HG03558 (cell line): ENCODE data around the gene NHEJ1.

ENCODE experiments used
- ATAC-seq: cut with Tn5 transposase; IDR thresholded peaks from one replicate; pipeline ENCODE4 v1.9.1; 2021; ENCODE audit warnings: moderate number of reproducible peaks; ENCODE audit not compliant: unreplicated experiment; ENCODE audit errors: extremely low read depth

The NHEJ1 gene

GRCh38 chr2:219094171-219094570 lies 66.4 kb downstream of the NHEJ1 start:
- no peak for ATAC-seq

GRCh38 chr2:219090436-219091299 lies 69.9 kb downstream of the NHEJ1 start:
- ATAC-seq = no peak

- no peak for ATAC-seq
These were observed 71.3 kb downstream of the NHEJ1 start for GRCh38 chr2:219089330-219089729.

- ATAC-seq = no peak
These were observed 72.8 kb downstream of the NHEJ1 start for GRCh38 chr2:219087848-219088247.

DNA sequence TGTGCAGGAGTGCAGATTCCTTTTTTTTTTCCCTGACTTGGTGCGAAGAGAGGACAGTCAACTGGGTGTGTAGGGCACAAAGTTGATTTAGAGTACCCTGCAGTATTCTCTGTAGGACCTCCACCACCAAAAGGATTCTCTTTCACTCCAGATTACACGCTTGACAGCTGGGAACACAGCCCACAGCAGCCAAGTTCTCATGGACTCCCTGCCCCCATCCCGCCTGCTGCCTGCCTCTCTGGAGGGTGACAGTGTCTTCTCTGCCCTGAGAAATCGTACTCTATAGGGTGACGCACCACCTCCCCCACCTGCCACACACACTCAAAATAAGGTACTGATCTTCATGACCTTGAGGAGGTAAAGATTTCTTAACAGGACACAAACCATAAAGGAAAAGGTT lies 73.3 kb downstream of the NHEJ1 start:
- no peak for ATAC-seq

GRCh38 chr2:219086196-219086595 lies 74.4 kb downstream of the NHEJ1 start:
- no peak for ATAC-seq

- ATAC-seq = no peak
These were observed 75.8 kb downstream of the NHEJ1 start for GRCh38 chr2:219084791-219085190.

DNA sequence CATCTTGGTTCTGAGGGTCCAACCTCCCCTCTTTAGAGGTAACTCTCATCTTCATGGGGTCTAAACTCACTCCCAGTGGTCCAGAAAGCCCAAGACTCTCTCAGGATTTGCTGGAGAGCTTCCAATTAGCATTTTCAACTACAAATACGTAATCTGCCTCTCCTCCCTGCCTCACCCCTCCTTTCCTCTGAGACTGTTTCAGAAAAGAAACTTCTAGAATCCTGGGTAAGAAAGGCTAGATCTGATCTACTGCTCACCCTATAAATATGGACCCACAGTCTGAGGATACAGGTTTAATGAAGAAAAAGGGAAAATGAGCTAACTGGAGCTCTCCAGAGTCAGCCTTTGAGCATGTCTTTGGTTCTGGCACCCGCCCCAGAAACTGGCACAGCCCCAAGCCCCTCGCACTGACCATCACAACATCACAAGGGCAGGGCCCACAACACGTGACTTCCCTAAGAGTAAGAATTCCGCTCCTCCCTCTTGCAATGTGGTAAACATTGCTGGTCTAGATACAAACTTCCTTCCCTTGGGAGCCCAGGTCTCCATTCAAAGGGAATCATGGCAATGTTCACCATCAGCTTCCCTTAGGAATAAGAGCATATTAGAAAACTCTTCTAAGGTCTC lies 78.2 kb downstream of the NHEJ1 start:
- ATAC-seq = no peak

DNA sequence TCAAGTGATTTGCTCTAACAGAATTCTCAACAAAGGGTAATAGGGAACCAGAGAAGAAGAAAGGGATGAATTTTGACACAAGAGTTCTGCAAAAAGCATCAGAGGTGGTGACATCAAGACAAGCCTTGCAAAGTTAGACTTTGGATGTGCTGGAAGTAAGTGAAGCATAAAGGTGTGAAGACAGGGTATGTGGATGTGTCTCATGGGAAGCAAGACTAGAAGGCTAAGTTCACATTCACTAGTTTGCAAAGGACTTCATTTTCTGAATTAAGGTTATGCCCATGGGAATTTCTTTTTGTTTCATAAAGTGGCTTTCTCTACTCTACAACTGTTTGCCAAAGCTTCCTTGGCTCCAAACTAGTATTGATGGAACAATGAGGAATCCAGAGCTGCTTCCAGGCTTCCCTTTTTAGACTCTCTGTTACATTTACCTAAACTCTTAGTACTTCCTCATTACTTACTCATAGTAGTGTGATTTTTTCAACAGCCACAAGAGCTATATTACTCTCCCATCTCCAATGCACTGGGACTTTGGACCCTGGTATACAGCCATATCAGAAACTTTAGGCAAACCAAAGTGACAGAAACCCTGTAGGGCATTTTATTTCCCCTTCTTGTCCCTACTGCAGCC lies 78.8 kb downstream of the NHEJ1 start:
- ATAC-seq = no peak

DNA sequence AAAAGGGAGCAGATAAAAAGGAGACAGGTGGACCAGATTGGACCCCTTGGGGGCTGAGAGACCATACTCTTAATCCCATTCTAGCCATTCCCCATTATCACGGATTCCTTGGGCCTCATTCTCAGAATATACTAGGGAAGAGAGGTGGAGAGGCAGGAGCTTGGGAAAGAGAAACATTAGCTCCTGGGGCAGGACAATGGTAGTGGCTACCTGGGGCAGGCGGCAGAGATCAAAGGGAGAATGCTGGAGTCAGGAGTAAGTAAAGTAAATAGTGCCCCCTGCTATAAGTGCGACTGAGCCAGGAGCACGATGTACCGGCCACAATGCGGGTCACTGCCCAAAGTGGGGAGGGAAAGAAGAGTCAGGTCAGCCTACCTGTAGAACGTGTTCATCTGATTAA lies 79.5 kb downstream of the NHEJ1 start:
- ATAC-seq = no peak

DNA sequence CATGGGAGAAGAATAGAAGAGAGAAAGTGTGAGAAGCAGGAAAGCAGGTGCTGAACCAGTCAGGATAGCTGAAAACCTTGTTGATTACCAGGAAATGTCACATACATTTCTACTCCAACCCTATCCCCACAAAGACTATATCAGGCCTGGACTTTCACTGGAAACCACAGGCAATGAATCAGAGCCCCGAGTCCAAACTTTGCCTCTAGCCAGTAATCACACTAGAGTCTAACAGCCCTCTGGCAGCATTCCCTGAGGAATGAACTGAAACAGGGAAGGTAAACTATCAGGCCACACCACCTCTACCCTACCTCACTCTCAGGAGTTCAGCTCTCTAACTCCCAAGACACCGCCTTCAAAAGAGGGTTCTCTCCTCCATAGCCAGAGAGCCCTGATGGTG lies 81.2 kb downstream of the NHEJ1 start:
- no peak for ATAC-seq

- no peak for ATAC-seq
These were observed 81.7 kb downstream of the NHEJ1 start for GRCh38 chr2:219078951-219079350.

- ATAC-seq = no peak
These were observed 82.5 kb downstream of the NHEJ1 start for GRCh38 chr2:219078126-219078525.

DNA sequence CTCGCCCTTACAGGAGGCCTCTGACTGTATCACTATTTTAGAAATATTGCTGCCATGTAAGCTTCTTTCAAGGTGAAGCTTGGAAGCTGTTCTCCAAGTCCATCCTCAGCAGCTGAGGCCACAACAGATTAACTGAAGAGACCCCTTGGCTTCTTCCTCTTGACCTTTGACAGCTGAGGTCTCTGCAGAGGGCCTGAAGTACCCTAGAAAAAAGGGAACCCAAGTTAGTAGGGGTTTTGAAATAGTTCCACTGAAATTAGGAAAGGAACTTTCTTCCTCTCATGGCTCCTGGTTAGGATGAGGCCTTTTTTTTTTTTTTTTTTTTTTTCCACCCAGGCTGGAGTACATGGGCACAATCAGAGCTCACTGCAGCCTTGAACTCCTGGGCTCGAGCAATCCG lies 84.4 kb downstream of the NHEJ1 start:
- ATAC-seq = no peak

DNA sequence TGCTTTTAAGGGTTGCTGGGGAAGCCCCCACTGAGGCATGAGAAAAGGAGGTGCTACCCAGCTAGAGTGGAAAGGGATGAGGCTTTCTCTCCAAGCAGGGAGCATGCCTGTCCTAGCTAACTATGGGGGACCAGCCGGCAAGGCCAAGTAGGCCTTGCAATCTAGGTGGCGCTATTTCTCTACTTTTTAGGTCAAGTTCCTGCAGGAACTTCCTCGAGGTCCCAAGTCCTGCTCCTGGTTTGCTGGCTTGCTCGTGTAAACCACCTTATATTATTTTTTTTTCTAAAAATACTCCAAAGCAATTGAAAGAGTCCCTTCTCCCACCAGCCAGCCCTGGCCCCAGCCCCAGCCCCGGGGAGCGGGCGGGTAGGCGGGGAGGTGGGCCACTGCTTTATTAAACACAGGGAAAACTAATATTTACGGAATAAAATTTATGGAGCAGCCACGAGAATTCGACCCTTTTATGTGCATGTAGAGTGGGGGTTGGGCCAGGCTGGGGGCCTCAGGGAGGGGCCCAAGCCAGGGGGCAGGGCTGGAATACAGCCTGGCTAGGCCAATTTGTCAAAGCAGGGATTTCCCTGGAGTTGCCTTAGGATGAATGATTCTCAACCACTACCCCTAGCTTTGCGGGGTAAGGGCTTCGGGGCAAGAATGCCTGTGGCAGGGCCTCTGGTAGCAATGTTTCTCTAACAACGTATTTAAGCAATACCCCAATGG lies 87.0 kb downstream of the NHEJ1 start:
- ATAC-seq = no peak

DNA sequence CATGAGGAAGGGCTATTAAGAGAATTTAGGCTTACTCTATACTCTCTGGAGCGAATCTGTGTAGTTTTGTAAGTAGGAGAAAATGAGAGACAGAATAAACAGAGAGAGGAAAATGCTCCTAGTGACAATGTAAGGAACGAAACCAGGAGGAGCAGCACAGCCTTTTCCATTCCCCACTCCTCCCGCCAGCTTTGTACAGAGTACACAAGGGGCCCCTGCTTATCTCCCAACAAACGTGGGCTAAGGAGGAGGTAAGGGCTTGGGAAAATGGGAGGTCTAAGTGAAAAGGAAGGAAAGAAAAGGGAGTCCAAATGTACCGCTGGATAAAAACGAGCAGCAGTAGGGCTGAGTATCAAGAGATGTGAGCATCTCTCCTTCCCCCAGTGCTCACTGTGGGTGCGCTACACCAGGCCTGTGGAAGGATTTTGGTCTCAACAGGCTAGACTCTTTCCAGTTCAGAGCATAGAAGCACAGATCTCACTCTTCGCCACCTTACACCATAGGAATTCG lies 87.8 kb downstream of the NHEJ1 start:
- ATAC-seq = no peak

DNA sequence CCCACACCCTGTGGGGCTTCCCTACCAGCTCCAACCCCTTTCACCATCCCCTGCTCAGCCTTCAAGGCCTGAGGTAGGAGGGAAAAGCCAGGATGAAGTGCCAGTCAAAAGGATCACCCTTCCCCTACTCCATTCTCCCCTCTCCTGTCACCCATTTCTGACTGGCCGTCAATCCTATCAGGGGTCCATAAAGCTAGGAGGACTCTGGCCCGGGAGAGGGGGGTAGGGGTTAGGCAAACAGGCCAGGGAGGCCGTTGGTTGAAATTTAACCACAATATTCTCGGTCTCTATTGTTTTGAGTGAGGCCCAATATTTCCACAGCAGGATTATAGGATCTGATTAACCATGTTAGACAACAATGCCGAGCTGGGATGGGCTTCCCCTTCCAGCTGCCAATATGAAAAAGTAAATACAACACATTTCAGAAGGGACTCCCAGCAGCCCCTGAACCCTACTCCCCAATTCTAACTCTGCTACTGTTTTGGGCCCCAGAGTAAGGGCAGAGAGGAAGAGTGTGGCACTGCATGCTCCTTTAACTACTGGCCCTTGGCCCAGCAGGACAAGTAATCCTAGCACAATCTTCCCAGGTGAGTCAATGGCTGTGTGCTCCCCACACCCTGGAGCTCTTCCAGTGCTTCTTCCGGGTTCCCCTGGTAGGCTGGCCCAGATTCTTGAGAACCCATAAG lies 89.3 kb downstream of the NHEJ1 start:
- no peak for ATAC-seq

DNA sequence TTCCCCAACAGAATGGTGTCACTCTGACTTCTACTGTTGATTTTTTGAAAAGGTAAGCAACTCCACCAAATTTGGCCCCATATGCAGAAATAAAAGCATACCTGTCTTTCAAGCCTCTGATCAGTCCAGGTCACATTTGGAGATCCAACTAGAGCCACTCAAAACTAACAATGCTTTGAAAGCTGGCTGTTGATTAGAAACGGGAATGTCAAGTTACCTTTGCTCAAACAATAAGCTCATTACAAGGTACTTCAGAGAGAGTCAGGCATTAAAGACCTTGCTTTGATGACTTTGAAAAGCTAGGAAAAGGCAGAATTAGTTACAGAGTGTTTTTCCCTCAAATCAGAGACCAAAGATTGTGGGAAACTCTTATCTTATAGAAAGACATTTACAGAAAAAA lies 95.1 kb downstream of the NHEJ1 start:
- ATAC-seq = no peak

GRCh38 chr2:219062081-219062480 lies 98.5 kb downstream of the NHEJ1 start:
- ATAC-seq = no peak
